ENCODE measurements around the gene FAM163B.
A peak's percentile ranks its signal among the peaks of the same experiment; 100 is the strongest.

Gene FAM163B

DNA sequence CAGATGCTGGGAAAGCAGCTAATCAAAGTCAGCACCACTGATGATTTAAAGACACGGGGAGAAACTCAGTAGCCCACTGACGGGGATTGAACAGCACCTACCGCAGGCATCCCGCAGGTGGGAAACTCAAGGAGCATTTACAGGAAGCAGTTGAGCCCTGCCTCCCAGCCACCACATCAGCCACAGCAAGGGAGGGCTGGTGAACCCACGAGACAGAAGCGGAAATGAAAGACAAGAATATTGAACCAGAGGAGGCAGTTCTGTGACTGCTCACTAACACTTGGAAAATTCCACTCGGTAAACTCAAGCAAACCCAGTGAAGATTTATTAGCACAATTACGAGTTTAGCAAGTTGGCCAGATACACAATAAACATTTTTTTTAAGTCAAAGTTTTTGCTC lies 10.6 kb upstream of the FAM163B start:
- Histone ChIP-seq H3K27me3 (ENCODE audit: control insufficient read depth, low read length) (peaks cover 7% of the 10 kb centered on the region; the same call in 1 of the 2 replicates), H3K9me3 (ENCODE audit: control insufficient read depth, insufficient read depth, low read length) (no peaks in the 10 kb centered on the region), H3K4me1 (ENCODE audit: control insufficient read depth, low read length) (peaks cover 8% of the 10 kb centered on the region), H3K4me3 (ENCODE audit: low read length) (no peak overlapping the region), H4K20me1 (ENCODE audit: control insufficient read depth, insufficient read depth, low read depth, low read length) (no peaks in the 10 kb centered on the region), H3K4me2 (ENCODE audit: low read length) (peak overlapping the region; percentile 40), H3F3A (ENCODE audit: control insufficient read depth, insufficient read depth) (no peaks in the 10 kb centered on the region), H3K79me2 (ENCODE audit: control insufficient read depth, low read length) (no peaks in the 10 kb centered on the region), H3K27ac (ENCODE audit: low read depth, low read length) (no peak overlapping the region), H3K36me3 (ENCODE audit: control insufficient read depth, low read length) (no peaks in the 10 kb centered on the region), H3K9me2 (replicated peaks; ENCODE audit: control insufficient read depth, low read length) (no peaks in the 10 kb centered on the region)
- TF ChIP-seq EZH2phosphoT487 (IDR thresholded peaks at IDR 0.05; ENCODE audit: borderline replicate concordance, low read length) = no peak
- TF ChIP-seq, protein P1, sequence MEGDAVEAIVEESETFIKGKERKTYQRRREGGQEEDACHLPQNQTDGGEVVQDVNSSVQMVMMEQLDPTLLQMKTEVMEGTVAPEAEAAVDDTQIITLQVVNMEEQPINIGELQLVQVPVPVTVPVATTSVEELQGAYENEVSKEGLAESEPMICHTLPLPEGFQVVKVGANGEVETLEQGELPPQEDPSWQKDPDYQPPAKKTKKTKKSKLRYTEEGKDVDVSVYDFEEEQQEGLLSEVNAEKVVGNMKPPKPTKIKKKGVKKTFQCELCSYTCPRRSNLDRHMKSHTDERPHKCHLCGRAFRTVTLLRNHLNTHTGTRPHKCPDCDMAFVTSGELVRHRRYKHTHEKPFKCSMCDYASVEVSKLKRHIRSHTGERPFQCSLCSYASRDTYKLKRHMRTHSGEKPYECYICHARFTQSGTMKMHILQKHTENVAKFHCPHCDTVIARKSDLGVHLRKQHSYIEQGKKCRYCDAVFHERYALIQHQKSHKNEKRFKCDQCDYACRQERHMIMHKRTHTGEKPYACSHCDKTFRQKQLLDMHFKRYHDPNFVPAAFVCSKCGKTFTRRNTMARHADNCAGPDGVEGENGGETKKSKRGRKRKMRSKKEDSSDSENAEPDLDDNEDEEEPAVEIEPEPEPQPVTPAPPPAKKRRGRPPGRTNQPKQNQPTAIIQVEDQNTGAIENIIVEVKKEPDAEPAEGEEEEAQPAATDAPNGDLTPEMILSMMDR (IDR thresholded peaks at IDR 0.05; ENCODE audit: low read depth, low read length, poor library complexity, severe bottlenecking) = no peak

DNA sequence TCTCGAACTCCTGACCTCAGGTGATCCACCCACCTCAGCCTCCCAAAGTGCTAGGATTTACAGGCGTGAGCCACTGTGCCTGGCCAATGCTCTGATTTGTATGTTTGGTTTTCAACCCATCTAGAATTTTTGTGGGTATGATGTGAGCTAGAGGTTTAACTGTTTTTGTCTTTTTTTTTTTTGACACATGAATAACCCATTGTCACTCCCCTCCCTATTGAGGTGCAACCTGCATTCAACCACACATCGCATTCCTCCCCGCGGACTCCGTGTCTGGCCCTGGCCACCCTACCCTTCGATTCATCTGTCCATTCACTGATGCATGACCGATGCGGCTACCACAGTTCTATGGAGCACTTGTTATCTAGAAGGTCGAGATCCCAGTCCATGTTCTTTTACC lies 9.5 kb upstream of the FAM163B start:
- no peaks in the 10 kb centered on the region for H3F3A ChIP-seq (ENCODE audit: control insufficient read depth, insufficient read depth)
- no peaks in the 10 kb centered on the region for H3K9me2 ChIP-seq (replicated peaks; ENCODE audit: control insufficient read depth, low read length)
- no peak overlapping the region for H3K4me2 ChIP-seq (ENCODE audit: low read length)
- H3K27ac ChIP-seq (ENCODE audit: low read depth, low read length) = no peak overlapping the region
- H4K20me1 ChIP-seq (ENCODE audit: control insufficient read depth, insufficient read depth, low read depth, low read length) = no peaks in the 10 kb centered on the region
- H3K4me3 ChIP-seq (ENCODE audit: low read length) = no peak overlapping the region
- TF ChIP-seq, protein P1 (IDR thresholded peaks at IDR 0.05; ENCODE audit: low read depth, low read length, poor library complexity, severe bottlenecking) = no peak
- TF ChIP-seq EZH2phosphoT487 (IDR thresholded peaks at IDR 0.05; ENCODE audit: borderline replicate concordance, low read length) = no peak
- H3K36me3 ChIP-seq (ENCODE audit: control insufficient read depth, low read length) = no peaks in the 10 kb centered on the region
- no peaks in the 10 kb centered on the region for H3K79me2 ChIP-seq (ENCODE audit: control insufficient read depth, low read length)
- peaks cover 8% of the 10 kb centered on the region for H3K4me1 ChIP-seq (ENCODE audit: control insufficient read depth, low read length)
- peaks cover 11% of the 10 kb centered on the region; the same call in 1 of the 2 replicates for H3K27me3 ChIP-seq (ENCODE audit: control insufficient read depth, low read length)
- H3K9me3 ChIP-seq (ENCODE audit: control insufficient read depth, insufficient read depth, low read length) = no peaks in the 10 kb centered on the region

DNA sequence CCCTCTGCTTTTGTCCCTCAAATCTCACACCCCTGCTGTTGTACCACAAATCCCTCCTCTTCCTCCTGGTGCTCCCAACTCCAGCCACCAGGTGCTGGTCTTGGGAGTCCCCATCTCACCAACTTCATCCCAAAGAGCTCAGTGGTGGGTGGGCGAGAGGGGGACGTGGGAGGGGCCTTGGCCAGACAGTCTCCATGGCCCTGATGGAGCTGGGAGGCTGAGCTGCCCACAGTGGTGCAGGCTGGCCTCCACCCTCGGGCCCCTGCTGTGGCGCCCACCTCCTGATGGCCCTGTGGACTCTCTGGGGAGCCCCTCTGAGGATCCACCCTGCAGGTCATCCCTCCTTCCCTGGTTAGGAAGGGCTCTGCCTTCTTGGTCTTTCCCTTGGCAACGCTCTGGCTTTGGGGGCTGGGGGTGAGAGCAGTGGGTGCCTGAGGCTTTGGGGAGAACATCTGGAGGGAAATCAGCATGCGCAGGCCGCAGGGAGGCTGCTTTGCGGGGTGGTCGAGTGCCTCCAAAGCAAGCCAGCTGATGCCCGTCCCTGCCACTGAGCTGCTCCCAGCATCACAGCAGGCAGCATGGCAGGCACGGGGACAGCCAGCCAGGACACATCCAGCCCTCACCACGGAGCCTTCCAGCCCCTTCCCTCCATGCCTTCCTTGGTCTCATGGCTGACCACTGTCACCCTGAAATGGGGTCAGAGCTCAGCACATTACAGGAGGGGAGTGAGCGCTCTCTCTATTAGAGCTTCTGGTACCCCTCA lies 7.6 kb upstream of the FAM163B start:
- Histone ChIP-seq H3K4me2 (ENCODE audit: low read length) (no peak overlapping the region), H3K4me1 (ENCODE audit: control insufficient read depth, low read length) (peaks cover 8% of the 10 kb centered on the region), H3K79me2 (ENCODE audit: control insufficient read depth, low read length) (no peaks in the 10 kb centered on the region), H3K9me2 (replicated peaks; ENCODE audit: control insufficient read depth, low read length) (no peaks in the 10 kb centered on the region), H3K27me3 (ENCODE audit: control insufficient read depth, low read length) (peaks cover 24% of the 10 kb centered on the region), H3F3A (ENCODE audit: control insufficient read depth, insufficient read depth) (no peaks in the 10 kb centered on the region), H4K20me1 (ENCODE audit: control insufficient read depth, insufficient read depth, low read depth, low read length) (no peaks in the 10 kb centered on the region), H3K9me3 (ENCODE audit: control insufficient read depth, insufficient read depth, low read length) (no peaks in the 10 kb centered on the region), H3K27ac (ENCODE audit: low read depth, low read length) (no peak overlapping the region), H3K4me3 (ENCODE audit: low read length) (no peak overlapping the region), H3K36me3 (ENCODE audit: control insufficient read depth, low read length) (no peaks in the 10 kb centered on the region)
- TF ChIP-seq, protein P1 (IDR thresholded peaks at IDR 0.05; ENCODE audit: low read depth, low read length, poor library complexity, severe bottlenecking) = no peak
- no peak for TF ChIP-seq EZH2phosphoT487 (IDR thresholded peaks at IDR 0.05; ENCODE audit: borderline replicate concordance, low read length)

All from DOHH2 (cell line).